Gastroesophageal sphincter (tissue), 3 donors: Measurements from ENCODE around the gene VRK3.

Experiments
- POLR2AphosphoS5 ChIP-seq: sonication (generic); formaldehyde crosslinking; IDR thresholded peaks from one replicate; pipeline ENCODE4 v1.6.1; 2017; ENCODE audit warnings: antibody characterized with exemption
- TF ChIP-seq, protein P1 (sequence below), 4 experiments: fragments of 200-600 bp in 2 of 4; fragments of 450-650 bp in 2 of 4; sonication (generic) in 1 of 4; IDR thresholded peaks; one replicate each; pipeline ENCODE4 v1.5.1; 2017 to 2019; ENCODE audit warnings: antibody characterized with exemption in 4 of 4, mild to moderate bottlenecking in 2 of 4, moderate library complexity in 2 of 4

DNA sequence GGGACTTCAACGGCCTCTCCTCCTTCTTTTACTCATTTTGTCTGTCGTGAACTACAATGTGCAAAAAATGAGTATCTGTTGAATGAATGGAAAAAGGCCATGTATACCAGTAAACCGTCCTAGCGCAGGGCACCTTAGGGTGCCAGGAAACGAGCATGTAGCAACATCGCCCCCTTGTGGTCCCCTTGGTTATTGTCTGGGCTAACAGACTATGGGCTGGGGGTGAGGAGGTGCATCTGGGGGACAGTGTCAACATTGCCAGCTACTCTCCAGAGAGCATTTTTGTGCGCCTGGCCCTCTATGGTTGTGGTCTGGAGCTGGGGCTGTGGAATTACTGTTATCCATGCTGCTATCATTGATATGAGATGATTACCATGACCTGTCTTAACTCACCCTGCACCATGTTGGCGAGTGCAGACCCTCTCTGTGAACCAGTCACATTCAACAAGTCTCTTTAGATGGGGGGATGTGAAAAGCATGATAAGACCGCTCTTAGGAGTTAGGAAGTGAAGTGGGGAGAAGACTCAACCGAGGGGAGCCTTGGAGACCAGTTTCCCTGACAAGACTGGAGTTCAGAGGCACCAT, 41.4 kb downstream of the VRK3 start:
- TF ChIP-seq, protein P1, sequence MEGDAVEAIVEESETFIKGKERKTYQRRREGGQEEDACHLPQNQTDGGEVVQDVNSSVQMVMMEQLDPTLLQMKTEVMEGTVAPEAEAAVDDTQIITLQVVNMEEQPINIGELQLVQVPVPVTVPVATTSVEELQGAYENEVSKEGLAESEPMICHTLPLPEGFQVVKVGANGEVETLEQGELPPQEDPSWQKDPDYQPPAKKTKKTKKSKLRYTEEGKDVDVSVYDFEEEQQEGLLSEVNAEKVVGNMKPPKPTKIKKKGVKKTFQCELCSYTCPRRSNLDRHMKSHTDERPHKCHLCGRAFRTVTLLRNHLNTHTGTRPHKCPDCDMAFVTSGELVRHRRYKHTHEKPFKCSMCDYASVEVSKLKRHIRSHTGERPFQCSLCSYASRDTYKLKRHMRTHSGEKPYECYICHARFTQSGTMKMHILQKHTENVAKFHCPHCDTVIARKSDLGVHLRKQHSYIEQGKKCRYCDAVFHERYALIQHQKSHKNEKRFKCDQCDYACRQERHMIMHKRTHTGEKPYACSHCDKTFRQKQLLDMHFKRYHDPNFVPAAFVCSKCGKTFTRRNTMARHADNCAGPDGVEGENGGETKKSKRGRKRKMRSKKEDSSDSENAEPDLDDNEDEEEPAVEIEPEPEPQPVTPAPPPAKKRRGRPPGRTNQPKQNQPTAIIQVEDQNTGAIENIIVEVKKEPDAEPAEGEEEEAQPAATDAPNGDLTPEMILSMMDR (IDR thresholded peaks at IDR 0.05), result peak in 3 of 4 experiments; percentile 71 to 82 (median 76)
- TF ChIP-seq POLR2AphosphoS5, result no peak
